ENCODE measurements around the gene SMCO3. TPM values are rescaled to one million over a fixed set of nuclear protein-coding genes. Genes with fewer than 3 reads are reported as not detected.

Gene SMCO3
- total and polyA plus RNA-seq, 2 of the 8 experiments (the other 6 are each of a cell fraction or from before 2014, with no cell fraction given), result not detected

DNA sequence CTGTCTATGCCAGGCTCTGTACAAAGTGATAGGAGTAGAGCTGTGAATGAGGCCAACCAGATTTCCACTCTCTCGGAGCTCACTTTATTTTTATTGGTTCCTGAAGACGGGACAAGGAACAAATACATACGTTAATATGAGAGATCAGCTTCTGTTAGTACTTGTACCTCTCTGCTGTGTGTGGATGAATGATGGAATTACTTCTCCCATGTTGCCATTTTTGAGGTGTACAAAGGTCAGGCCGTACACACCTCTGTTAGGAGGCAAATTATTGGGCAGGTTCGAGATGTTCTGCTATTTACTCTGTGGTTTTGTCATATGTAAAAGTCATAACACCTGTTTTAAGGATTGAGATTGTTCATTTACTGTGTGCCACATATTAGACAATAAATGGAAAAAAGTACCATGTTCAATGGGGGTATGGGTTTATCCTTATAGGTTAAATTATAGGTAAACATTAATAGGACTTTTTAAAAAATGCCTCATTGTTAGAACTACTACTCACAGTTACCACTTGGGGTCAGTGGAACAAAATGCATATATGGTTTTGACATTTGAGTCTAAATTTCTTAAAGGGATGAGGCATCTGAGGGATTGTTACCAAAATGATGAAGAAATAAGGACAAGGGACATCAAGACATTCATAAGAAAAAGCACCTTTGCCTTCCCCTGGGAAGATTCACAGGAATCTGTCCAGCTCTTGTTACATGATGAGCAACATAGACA lies 37.6 kb downstream of the SMCO3 start:
- no peaks in the 10 kb centered on the region for H3K79me1 ChIP-seq (ENCODE audit: low read depth, low read length)
- H3K27ac ChIP-seq (ENCODE audit: low read depth, low read length), result no peak overlapping the region
- FAIRE-seq, result no peak
- no peak overlapping the region for H2BK20ac ChIP-seq (ENCODE audit: low read length)
- H3K4ac ChIP-seq (replicated peaks; ENCODE audit: insufficient read length, low read depth, low read length), result no peak overlapping the region
- TF ChIP-seq TAF1 (IDR thresholded peaks at IDR 0.05; ENCODE audit: low read depth, low read length) (no peak), CREB1 (IDR thresholded peaks at IDR 0.05) (no peak), EP300 (IDR thresholded peaks at IDR 0.05; ENCODE audit: borderline replicate concordance in 1 of 2, low read depth in 2 of 2, low read length in 2 of 2) (no peak), SP2 (IDR thresholded peaks at IDR 0.05; ENCODE audit: low read length) (no peak), JUND (IDR thresholded peaks at IDR 0.05; ENCODE audit: low read length) (no peak), GABPA (IDR thresholded peaks at IDR 0.05; ENCODE audit: borderline replicate concordance, insufficient read depth, low read length) (no peak), BRCA1 (IDR thresholded peaks at IDR 0.05; ENCODE audit: low read depth, low read length) (no peak), HDAC6 (IDR thresholded peaks at IDR 0.05; ENCODE audit: low read depth, low read length) (no peak), EGR1 (IDR thresholded peaks at IDR 0.05; ENCODE audit: borderline replicate concordance, low read depth, low read length) (no peak)
- TF ChIP-seq, protein P1, sequence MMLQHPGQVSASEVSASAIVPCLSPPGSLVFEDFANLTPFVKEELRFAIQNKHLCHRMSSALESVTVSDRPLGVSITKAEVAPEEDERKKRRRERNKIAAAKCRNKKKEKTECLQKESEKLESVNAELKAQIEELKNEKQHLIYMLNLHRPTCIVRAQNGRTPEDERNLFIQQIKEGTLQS (IDR thresholded peaks at IDR 0.05; ENCODE audit: insufficient read depth, low read depth, low read length), result no peak
- no peak overlapping the region for H3K56ac ChIP-seq (replicated peaks; ENCODE audit: insufficient read length, low read depth, low read length)
- no peak overlapping the region for H3K18ac ChIP-seq (ENCODE audit: extremely low read depth, low read length)
- H2AFZ ChIP-seq (ENCODE audit: low read length), result no peak overlapping the region
- no peaks in the 10 kb centered on the region for H3K9me3 ChIP-seq (ENCODE audit: insufficient read depth in 2 of 2, low read depth in 1 of 2, low read length in 1 of 2)
- no peak overlapping the region for H2BK5ac ChIP-seq (ENCODE audit: low read depth, low read length)
- no peak overlapping the region for H2BK12ac ChIP-seq (ENCODE audit: low read depth, low read length)
- H3K23me2 ChIP-seq (ENCODE audit: low read depth, low read length), result peaks cover 4% of the 10 kb centered on the region
- ChIA-PET POLR2A (ENCODE audit: partially characterized antibody) (interaction anchor here (0.9 to 9.9 kb wide), 7 partner anchors 4 to 63 kb away, joined by 3 to 136 read pairs (median 3); partner anchors contain the start of genes C12orf60 and WBP11), CTCF (ENCODE audit: partially characterized antibody) (interaction anchor here (0.7 to 4.6 kb wide), 6 partner anchors 11 to 737 kb away, joined by 3 to 22 read pairs (median 4); no protein-coding TSS in a partner anchor)
- no peak for DNase-seq (ENCODE audit: low read depth in 1 of 2, low spot score in 2 of 2)
- WGBS, 2 experiments (ENCODE audit: extremely low coverage in 1 of 2, insufficient coverage in 1 of 2, insufficient read length in 1 of 2, insufficient replicate concordance in 2 of 2, low coverage in 1 of 2, low lambda C conversion rate in 2 of 2, missing lambda C conversion rate in 1 of 2), result 90% methylated on average over 5 of the region's 5 CpGs; no CpG with 5 or more reads in 1 of the 2 experiments
- no peak overlapping the region for H4K8ac ChIP-seq (ENCODE audit: extremely low read depth, insufficient read depth, low read length)
- H2BK120ac ChIP-seq (replicated peaks; ENCODE audit: low read depth, low read length), result no peak overlapping the region
- H3K9ac ChIP-seq (replicated peaks in 1 of 4; ENCODE audit: extremely low read depth in 1 of 4, low read depth in 3 of 4, low read length in 3 of 4), result no peak overlapping the region
- peak overlapping the region in 1 of 2 experiments; percentile 76; a peak in 1 of 4 replicates for H3K4me2 ChIP-seq (ENCODE audit: insufficient read depth in 1 of 2, low read depth in 2 of 2, low read length in 2 of 2)
- H2AK5ac ChIP-seq (ENCODE audit: low read depth, low read length), result no peak overlapping the region
- H4K5ac ChIP-seq (ENCODE audit: insufficient read length, low read depth, low read length), result no peak overlapping the region
- H4K20me1 ChIP-seq (replicated peaks in 1 of 2; ENCODE audit: control insufficient read depth in 1 of 2, insufficient read depth in 2 of 2, low read length in 2 of 2), result peaks cover 0 to 4% of the 10 kb centered on the region in 2 experiments
- no peak overlapping the region for H3K23ac ChIP-seq (ENCODE audit: insufficient read length)
- peak overlapping the region in 1 of 4 experiments; percentile 11; a peak in 1 of 8 replicates for H3K4me3 ChIP-seq (ENCODE audit: extremely low read depth in 1 of 4, insufficient read depth in 2 of 4, low read depth in 3 of 4, low read length in 4 of 4)
- H4K91ac ChIP-seq (replicated peaks; ENCODE audit: insufficient read length, low read length), result no peak overlapping the region
- no peaks in the 10 kb centered on the region for H3K36me3 ChIP-seq (ENCODE audit: control insufficient read depth in 2 of 4, insufficient read depth in 4 of 4, low read length in 3 of 4)
- no peak overlapping the region for H3K14ac ChIP-seq (ENCODE audit: insufficient read length)
- H3K79me2 ChIP-seq (ENCODE audit: control insufficient read depth in 1 of 2, insufficient read depth in 2 of 2, low read length in 2 of 2), result peaks cover 0 to 8% of the 10 kb centered on the region in 2 experiments; a peak in 2 of 4 replicates
- H3K27me3 ChIP-seq (replicated peaks in 1 of 4; ENCODE audit: control insufficient read depth in 3 of 4, extremely low read depth in 1 of 4, insufficient read depth in 3 of 4, low read length in 3 of 4), result no peaks in the 10 kb centered on the region
- peaks cover 0 to 3% (median 0%) of the 10 kb centered on the region in 4 experiments; a peak in 1 of 7 replicates for H3K4me1 ChIP-seq (replicated peaks in 1 of 4; ENCODE audit: control insufficient read depth in 3 of 4, insufficient read depth in 4 of 4, low read length in 3 of 4)
- H2BK15ac ChIP-seq (ENCODE audit: low read length), result no peak overlapping the region

All from H1 (cell line).